GM12872 (cell line): Measurements from ENCODE around the gene B4GAT1.

ENCODE experiments used
- CTCF ChIP-seq: IDR thresholded peaks from 3 replicates; pipeline ENCODE4 v1.5.1; 2011; ENCODE audit warnings: low read depth, mild to moderate bottlenecking, low read length, moderate library complexity; ENCODE audit not compliant: insufficient read depth

Gene B4GAT1

GRCh38 chr11:66340596-66341501 lies 6.6 kb downstream of the B4GAT1 start:
- TF ChIP-seq CTCF = no peak

GRCh38 chr11:66339686-66340483 lies 7.5 kb downstream of the B4GAT1 start:
- TF ChIP-seq CTCF = no peak

GRCh38 chr11:66339162-66339675 lies 8.2 kb downstream of the B4GAT1 start:
- TF ChIP-seq CTCF = no peak

GRCh38 chr11:66338276-66339161 lies 8.9 kb downstream of the B4GAT1 start:
- TF ChIP-seq CTCF = no peak

GRCh38 chr11:66337103-66337899 lies 10.1 kb downstream of the B4GAT1 start:
- no peak for TF ChIP-seq CTCF

- peak; percentile 31; the same call in 2 of the 3 replicates for TF ChIP-seq CTCF
Observed at GRCh38 chr11:66336234-66337102, 11.0 kb downstream of the B4GAT1 start, which contains the start of gene RIN1. Gene RIN1 (minus strand): TSS chr11:66336434. CDS start chr11:66336402, 32 bp downstream.
